Coronary artery (tissue), 2 donors: ENCODE results near the gene IGSF8.
"Not testable (repeated sequence)": the region's sequence is repeated elsewhere in the genome, so short reads cannot be mapped to it uniquely, and the experiment has no call there.

Experiments
- DNase-seq: peaks from one replicate; pipeline ENCODE4 v3.0.0-alpha.2; 2017; ENCODE audit warnings: low spot score
- H3K27ac ChIP-seq, 2 donors: fragments of 200-600 bp; sonication (generic); one replicate each; pipeline ENCODE4 v1.5.1; 2016 to 2019
- H3K4me3 ChIP-seq: fragments of 200-600 bp; sonication (generic); 2 replicates; pipeline ENCODE4 v1.5.1; 2016; ENCODE audit warnings: mild to moderate bottlenecking, moderate library complexity
- TF ChIP-seq, protein P1 (sequence below): fragments of 200-600 bp; sonication (generic); IDR thresholded peaks from one replicate; pipeline ENCODE4 v1.5.1; 2019; ENCODE audit warnings: antibody characterized with exemption

Gene IGSF8

DNA sequence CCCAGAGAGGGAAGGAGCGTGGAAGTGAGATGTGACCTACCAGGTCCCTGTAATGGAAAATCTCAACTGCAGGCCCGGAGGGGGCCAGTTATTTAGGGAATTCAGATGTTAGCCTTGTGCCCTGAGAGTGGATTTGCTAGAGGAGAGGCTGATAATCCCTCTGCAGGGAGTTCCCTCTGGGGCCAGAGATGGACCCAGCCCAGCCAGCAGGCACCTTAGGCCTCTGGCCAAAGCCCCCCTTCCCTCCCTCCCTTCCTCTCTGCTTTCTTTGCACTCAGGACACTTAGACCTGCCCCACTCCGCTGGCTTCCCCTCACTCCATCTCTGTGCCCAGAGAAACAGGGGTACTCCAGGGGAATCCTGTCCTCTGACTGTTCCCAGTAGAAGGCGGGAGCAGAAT is 15.7 kb upstream of the IGSF8 start:
- H3K4me3 ChIP-seq: no peak overlapping the region

DNA sequence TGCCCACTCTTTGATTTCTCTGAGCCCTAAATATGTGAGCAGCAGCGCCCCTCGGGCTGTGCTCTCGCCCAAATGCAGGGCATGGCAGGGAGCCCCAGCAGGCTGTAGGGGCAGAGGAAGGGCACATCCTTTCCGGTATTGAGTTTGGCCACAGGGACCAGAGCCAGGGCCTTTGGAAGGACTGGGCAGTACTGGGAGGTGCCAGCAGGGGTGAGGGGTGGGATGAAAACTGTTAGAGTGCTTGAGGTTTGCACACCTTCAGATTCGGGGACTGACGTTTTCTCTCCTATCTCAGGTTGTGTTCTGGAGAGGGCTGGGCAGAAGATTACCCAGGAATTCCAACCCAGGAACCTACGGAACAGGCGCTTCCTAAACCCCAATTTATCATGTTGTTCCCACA is 15.0 kb upstream of the IGSF8 start:
- H3K27ac ChIP-seq: peak overlapping the region; percentile 64 to 91
- DNase-seq: no peak
- TF ChIP-seq, protein P1, sequence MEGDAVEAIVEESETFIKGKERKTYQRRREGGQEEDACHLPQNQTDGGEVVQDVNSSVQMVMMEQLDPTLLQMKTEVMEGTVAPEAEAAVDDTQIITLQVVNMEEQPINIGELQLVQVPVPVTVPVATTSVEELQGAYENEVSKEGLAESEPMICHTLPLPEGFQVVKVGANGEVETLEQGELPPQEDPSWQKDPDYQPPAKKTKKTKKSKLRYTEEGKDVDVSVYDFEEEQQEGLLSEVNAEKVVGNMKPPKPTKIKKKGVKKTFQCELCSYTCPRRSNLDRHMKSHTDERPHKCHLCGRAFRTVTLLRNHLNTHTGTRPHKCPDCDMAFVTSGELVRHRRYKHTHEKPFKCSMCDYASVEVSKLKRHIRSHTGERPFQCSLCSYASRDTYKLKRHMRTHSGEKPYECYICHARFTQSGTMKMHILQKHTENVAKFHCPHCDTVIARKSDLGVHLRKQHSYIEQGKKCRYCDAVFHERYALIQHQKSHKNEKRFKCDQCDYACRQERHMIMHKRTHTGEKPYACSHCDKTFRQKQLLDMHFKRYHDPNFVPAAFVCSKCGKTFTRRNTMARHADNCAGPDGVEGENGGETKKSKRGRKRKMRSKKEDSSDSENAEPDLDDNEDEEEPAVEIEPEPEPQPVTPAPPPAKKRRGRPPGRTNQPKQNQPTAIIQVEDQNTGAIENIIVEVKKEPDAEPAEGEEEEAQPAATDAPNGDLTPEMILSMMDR: no peak
- no peak overlapping the region for H3K4me3 ChIP-seq

More for the DNA sequence above, 15.7 kb upstream of the IGSF8 start:
- TF ChIP-seq, protein P1: no peak
- peak overlapping the region; percentile 64 to 91 for H3K27ac ChIP-seq
- no peak for DNase-seq

DNA sequence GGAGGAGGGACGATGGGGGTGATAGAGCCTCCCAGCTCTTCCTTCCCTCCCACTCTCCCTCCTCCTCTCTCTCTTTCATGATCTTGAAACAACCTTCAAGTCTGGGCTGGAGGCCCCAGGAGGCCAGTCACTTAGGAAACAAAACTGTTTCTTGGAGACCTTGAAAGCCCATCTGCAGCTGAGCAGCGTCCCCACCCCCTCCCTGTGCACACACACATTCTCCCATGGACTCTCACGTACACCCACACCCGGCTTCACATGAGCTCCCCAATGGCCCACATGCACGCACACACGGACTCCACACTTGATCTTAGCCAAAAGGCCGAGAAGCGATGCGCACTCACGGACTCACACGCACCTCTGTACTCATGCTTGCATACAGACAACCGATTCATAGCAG is 13.9 kb upstream of the IGSF8 start:
- DNase-seq: no peak
- no peak overlapping the region for H3K4me3 ChIP-seq
- H3K27ac ChIP-seq: peak overlapping the region in 1 of 2 donors; percentile 91
- TF ChIP-seq, protein P1: no peak

DNA sequence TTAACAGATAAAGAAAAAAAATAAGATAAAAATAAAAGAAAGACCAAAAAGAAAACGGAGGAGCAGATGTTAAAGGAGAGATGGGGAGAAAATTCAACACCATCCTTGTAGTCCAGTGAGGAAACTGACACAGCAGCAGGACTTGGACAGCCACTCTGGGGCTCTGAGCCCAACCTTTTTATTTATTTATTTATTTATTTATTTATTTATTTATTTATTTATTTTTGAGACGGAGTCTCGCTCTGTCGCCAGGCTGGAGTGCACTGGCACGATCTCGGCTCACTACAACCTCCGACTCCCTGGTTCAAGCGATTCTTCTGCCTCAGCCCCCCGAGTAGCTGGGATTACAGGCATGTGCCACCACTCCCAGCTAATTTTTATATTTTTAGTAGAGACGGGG is 13.0 kb upstream of the IGSF8 start:
- H3K27ac ChIP-seq, DNase-seq: not testable (repeated sequence)

DNA sequence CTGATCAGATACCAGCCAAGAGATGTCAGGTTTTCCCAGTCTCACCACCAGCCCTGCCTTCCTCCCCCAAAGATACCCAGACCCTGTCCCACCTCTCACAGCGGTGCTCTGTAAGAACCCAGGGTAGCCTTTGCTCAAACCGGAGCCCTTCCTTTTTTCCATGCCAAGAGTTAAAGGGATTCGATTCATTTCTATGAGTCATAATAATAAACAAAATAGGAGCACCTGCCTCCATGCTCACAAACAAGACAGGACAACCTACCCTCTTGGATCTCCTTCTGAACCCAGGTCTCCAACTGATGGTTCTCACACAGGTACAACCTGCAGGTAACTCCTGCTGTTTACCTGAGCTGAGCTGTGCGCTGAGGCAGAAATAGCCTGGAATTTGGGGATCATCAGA is 11.3 kb upstream of the IGSF8 start:
- no peak overlapping the region for H3K27ac ChIP-seq
- no peak for DNase-seq
- TF ChIP-seq, protein P1: no peak
- no peak overlapping the region for H3K4me3 ChIP-seq

More for the DNA sequence above, 13.0 kb upstream of the IGSF8 start:
- H3K4me3 ChIP-seq: not testable (repeated sequence)

DNA sequence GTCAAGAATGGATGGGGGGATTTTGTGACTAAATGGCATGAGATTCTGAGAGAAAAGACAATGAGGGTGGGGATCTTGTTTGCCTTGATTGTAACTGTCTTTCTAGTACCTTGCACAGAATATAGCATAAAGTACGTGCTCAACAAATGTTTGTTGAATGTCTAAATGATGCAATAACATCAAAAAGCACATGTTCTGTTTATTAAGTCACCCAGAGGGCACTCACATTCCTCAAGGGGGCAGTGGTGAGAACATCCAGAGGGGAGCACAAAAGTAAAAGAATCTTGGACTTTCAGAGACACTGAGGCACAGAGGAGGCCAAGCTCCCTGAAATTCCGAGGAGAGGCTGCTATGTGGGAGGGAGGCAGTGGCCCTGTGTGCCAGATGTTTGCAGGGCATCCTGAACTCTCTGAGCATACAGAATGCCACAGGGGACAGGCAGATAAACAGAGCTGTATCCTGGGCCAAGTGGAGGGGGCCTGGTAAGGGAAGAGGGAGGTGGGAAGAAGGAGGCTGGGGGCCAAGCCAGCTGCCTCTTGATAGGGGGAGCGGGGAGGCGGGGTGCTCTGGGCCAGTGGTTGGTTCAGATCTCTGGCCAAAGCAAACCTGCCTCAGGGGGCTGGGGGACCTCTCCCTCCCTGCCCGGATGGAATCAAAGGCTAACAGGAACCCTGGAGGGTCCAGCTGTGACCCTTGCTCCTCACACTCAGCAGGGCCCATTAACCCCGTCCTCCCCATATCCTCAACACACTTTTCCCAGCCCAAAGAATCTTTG is 10.7 kb upstream of the IGSF8 start:
- Histone ChIP-seq H3K27ac (no peak overlapping the region), H3K4me3 (no peak overlapping the region)
- no peak for DNase-seq
- TF ChIP-seq, protein P1: no peak

DNA sequence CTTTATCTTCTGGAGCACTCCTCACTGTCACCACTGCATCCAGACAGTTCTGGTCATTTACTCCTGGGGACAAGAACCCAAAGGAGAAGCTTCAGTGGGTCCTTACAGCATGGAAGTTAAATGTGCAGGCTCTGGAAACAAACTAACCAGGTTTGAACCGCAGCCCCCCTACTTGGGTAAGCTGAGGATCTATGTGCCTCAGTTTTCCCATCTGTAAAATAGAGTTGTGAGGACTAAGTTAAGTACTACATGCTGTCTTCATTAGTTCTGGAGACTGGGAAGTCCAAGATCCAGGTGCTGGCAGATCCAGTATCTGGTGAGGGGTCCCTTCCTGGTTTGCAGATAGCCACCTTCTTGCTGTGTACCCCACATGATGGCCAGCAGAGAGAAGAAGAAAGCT is 9.1 kb upstream of the IGSF8 start:
- TF ChIP-seq, protein P1: no peak
- Histone ChIP-seq H3K4me3 (no peak overlapping the region), H3K27ac (no peak overlapping the region)
- no peak for DNase-seq
